Measurements from ENCODE around the gene SRPK2. TPM values are rescaled to one million over a fixed set of nuclear protein-coding genes. Genes with fewer than 3 reads are reported as not detected.

Gene SRPK2
- total RNA-seq, 8 experiments from 2014 or later: 36.4 to 96.1 (median 47.3) TPM

- WGBS, 10 experiments: 81 to 100% (median 93%) methylated on average over 1 to 2 of the region's 2 CpGs
- H3K4me3 ChIP-seq: no peak overlapping the region
- ATAC-seq (replicated peaks in 6 of 8): peak in 1 of 8 experiments; percentile 52
- in situ Hi-C loops (cut with MboI; ENCODE audit: low pct_unique_long_range_greater_than_20kb in 2 of 9, low sequenced_read_pairs in 9 of 9, unreplicated experiment in 9 of 9): no loop called here
- H3K4me1 ChIP-seq (replicated peaks in 1 of 2): no peaks in the 10 kb centered on the region
- no peak overlapping the region for H3K27ac ChIP-seq
These were observed 283.1 kb downstream of the SRPK2 start for GRCh38 chr7:105105579-105105978.

- in situ Hi-C loops (cut with MboI; ENCODE audit: low pct_unique_long_range_greater_than_20kb in 2 of 9, low sequenced_read_pairs in 9 of 9, unreplicated experiment in 9 of 9): no loop called here
- Histone ChIP-seq H3K27ac (no peak overlapping the region), H3K4me1 (replicated peaks in 1 of 2) (no peaks in the 10 kb centered on the region), H3K4me3 (no peak overlapping the region)
- WGBS, 10 experiments: 24 to 98% (median 94%) methylated on average over 2 to 4 of the region's 4 CpGs
- ATAC-seq (replicated peaks in 6 of 8): no peak
These were observed 286.0 kb downstream of the SRPK2 start for GRCh38 chr7:105102557-105103352.

GRCh38 chr7:105101864-105102263, 286.9 kb downstream of the SRPK2 start:
- in situ Hi-C loops (cut with MboI; ENCODE audit: low pct_unique_long_range_greater_than_20kb in 2 of 9, low sequenced_read_pairs in 9 of 9, unreplicated experiment in 9 of 9): no loop called here
- no peak overlapping the region for H3K27ac ChIP-seq
- no peaks in the 10 kb centered on the region for H3K4me1 ChIP-seq (replicated peaks in 1 of 2)
- 88 to 100% (median 94%) methylated on average over 2 to 4 of the region's 4 CpGs for WGBS, 10 experiments
- H3K4me3 ChIP-seq: no peak overlapping the region
- ATAC-seq (replicated peaks in 6 of 8): no peak

DNA sequence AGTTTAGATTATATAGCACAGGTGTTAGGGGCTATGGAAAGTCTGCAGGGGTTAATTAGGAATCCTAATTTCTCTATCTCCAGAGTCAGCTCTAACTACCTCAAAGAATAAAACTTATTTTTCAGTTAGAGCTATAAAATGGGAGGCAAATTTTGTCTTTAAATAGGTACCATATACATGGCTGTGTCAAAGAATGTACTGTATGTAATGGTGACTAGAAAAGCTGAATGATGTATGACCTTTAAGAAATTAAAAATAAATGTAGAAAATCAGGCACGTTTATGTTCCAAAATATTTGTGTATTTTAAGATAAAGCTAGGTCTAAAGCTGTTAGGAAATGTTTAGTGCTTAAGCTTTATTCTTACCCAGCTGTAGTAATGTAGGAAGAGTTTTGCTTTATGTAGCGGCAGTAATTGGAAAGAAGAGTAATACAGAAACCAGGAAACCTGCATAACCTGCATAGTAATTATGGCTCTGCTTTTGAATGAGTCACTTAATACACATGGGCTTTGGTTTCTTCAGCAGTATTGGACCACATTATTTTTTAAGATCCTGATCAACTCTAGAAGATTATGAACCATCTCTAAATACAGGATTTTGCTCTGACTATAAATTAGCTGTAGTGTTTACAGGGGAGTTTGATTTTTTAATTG, 289.7 kb downstream of the SRPK2 start:
- ATAC-seq (replicated peaks in 6 of 8): peak in 3 of 8 experiments; percentile 75 to 80 (median 75)
- 20 to 100% (median 94%) methylated on average over 1 to 2 of the region's 2 CpGs; no CpG with 5 or more reads in 1 of the 10 experiments for WGBS, 10 experiments
- H3K27ac ChIP-seq: no peak overlapping the region
- in situ Hi-C loops (cut with MboI; ENCODE audit: low pct_unique_long_range_greater_than_20kb in 2 of 9, low sequenced_read_pairs in 9 of 9, unreplicated experiment in 9 of 9): no loop called here
- no peaks in the 10 kb centered on the region for H3K4me1 ChIP-seq (replicated peaks in 1 of 2)
- H3K4me3 ChIP-seq: no peak overlapping the region

- H3K4me1 ChIP-seq (replicated peaks in 1 of 2): no peaks in the 10 kb centered on the region
- H3K4me3 ChIP-seq: no peak overlapping the region
- no peak for ATAC-seq (replicated peaks in 6 of 8)
- WGBS, 10 experiments: 36 to 100% (median 92%) methylated on average over 2 to 7 of the region's 7 CpGs
- no peak overlapping the region for H3K27ac ChIP-seq
- in situ Hi-C loops (cut with MboI; ENCODE audit: low pct_unique_long_range_greater_than_20kb in 2 of 9, low sequenced_read_pairs in 9 of 9, unreplicated experiment in 9 of 9): no loop called here
These were observed 291.1 kb downstream of the SRPK2 start for GRCh38 chr7:105097619-105098018.

DNA sequence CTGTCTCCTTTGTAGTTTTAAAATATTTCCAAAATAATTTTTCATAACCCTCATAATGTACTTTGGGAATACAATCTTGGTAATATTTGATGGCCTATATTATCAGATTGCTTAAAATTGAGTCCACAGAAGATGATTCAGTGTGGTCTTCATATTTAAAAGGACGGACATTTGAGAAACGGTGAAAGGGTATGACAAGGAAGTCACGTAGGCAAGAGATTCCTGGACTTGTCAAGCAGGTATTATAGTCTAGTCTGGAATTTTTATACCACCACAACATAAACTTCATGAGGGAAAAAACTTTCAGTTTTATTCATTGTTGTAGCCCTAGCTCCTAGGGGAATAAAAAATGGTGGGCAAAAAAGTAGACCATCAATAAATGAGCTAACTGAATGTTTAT, 292.4 kb downstream of the SRPK2 start:
- ATAC-seq (replicated peaks in 6 of 8): no peak
- Histone ChIP-seq H3K4me3 (no peak overlapping the region), H3K27ac (no peak overlapping the region), H3K4me1 (replicated peaks in 1 of 2) (no peaks in the 10 kb centered on the region)
- WGBS, 10 experiments: 86 to 100% (median 100%) methylated on average over 1 to 3 of the region's 3 CpGs; no CpG with 5 or more reads in 1 of the 10 experiments
- in situ Hi-C loops (cut with MboI; ENCODE audit: low pct_unique_long_range_greater_than_20kb in 2 of 9, low sequenced_read_pairs in 9 of 9, unreplicated experiment in 9 of 9): no loop called here

DNA sequence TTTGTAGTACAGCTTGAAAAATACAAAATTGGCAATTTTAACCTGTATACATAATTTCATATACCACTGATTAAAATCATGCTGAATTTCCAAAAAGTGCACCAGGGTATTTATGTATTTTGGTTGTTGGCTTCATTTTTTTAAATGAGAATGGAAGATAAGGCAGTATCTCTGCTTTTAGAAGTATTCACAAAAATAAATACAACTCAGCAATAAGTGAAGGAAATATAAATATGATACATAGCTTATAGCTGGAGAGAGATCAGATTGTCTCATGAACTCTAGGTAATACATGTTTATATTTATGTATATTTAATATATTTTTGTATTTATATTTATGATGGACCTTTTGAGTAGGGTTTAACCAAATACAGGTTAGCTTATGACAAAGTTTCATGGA, 293.8 kb downstream of the SRPK2 start:
- in situ Hi-C loops (cut with MboI; ENCODE audit: low pct_unique_long_range_greater_than_20kb in 2 of 9, low sequenced_read_pairs in 9 of 9, unreplicated experiment in 9 of 9): no loop called here
- H3K27ac ChIP-seq: no peak overlapping the region
- no peak for ATAC-seq (replicated peaks in 6 of 8)
- no peak overlapping the region for H3K4me3 ChIP-seq
- no peaks in the 10 kb centered on the region for H3K4me1 ChIP-seq (replicated peaks in 1 of 2)

GRCh38 chr7:105088456-105088855, 300.3 kb downstream of the SRPK2 start:
- H3K4me3 ChIP-seq: no peak overlapping the region
- WGBS, 10 experiments: 90 to 100% (median 100%) methylated on average over 1 to 2 of the region's 2 CpGs; no CpG with 5 or more reads in 3 of the 10 experiments
- H3K27ac ChIP-seq: no peak overlapping the region
- no peak for ATAC-seq (replicated peaks in 6 of 8)
- H3K4me1 ChIP-seq (replicated peaks in 1 of 2): no peaks in the 10 kb centered on the region
- in situ Hi-C loops (cut with MboI; ENCODE audit: low pct_unique_long_range_greater_than_20kb in 2 of 9, low sequenced_read_pairs in 9 of 9, unreplicated experiment in 9 of 9): no loop called here

- WGBS, 10 experiments: 67 to 100% (median 94%) methylated on average over 3 to 6 of the region's 6 CpGs
- Histone ChIP-seq H3K4me3 (no peak overlapping the region), H3K27ac (no peak overlapping the region), H3K4me1 (replicated peaks in 1 of 2) (no peaks in the 10 kb centered on the region)
- no peak for ATAC-seq (replicated peaks in 6 of 8)
- in situ Hi-C loops (cut with MboI; ENCODE audit: low pct_unique_long_range_greater_than_20kb in 2 of 9, low sequenced_read_pairs in 9 of 9, unreplicated experiment in 9 of 9): no loop called here
These were observed 300.7 kb downstream of the SRPK2 start for GRCh38 chr7:105087981-105088380.

DNA sequence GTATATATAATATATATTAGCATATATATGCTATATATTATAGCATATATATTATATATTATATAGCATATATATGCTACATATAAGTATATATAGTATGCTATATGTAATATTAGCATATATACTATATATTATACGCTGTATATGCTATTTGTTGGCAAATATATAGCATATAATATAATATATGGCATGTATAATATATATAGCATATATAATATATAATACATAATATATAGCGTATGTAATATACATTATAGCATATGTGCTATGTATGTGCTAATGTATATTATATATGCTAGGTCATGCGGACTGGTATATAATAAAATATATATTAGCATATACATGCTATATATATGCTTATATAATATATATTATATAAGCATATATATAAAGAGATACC, 301.9 kb downstream of the SRPK2 start:
- no peak overlapping the region for H3K27ac ChIP-seq
- 93 to 100% (median 99%) methylated on average over 2 to 3 of the region's 3 CpGs; no CpG with 5 or more reads in 2 of the 10 experiments for WGBS, 10 experiments
- ATAC-seq (replicated peaks in 6 of 8): no peak
- H3K4me3 ChIP-seq: no peak overlapping the region
- in situ Hi-C loops (cut with MboI; ENCODE audit: low pct_unique_long_range_greater_than_20kb in 2 of 9, low sequenced_read_pairs in 9 of 9, unreplicated experiment in 9 of 9): no loop called here
- H3K4me1 ChIP-seq (replicated peaks in 1 of 2): no peaks in the 10 kb centered on the region

DNA sequence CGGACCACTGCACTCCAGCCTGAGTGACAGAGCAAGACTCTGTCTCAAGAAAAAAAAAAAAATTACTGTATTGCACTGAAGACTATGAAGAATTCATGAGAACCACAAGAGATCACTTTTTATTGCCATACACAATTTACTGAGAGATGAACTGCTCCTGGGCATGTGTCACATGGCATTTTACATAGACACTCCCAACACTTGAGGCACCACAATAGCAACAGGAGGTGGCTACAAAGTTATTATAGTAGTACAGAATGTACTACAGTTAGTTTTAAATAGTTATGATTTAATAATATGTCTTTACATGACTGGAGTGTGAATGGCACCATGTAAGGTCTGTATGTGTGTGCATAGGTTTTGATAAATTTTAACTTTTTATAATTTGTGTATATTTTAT, 304.1 kb downstream of the SRPK2 start:
- 100% methylated on average over 1 of the region's 1 CpG; no CpG with 5 or more reads in 8 of the 10 experiments for WGBS, 10 experiments
- no peaks in the 10 kb centered on the region for H3K4me1 ChIP-seq (replicated peaks in 1 of 2)
- H3K4me3 ChIP-seq: no peak overlapping the region
- in situ Hi-C loops (cut with MboI; ENCODE audit: low pct_unique_long_range_greater_than_20kb in 2 of 9, low sequenced_read_pairs in 9 of 9, unreplicated experiment in 9 of 9): no loop called here
- H3K27ac ChIP-seq: no peak overlapping the region
- peak in 3 of 8 experiments; percentile 88 to 97 (median 93) for ATAC-seq (replicated peaks in 6 of 8)

- H3K4me1 ChIP-seq (replicated peaks in 1 of 2): no peaks in the 10 kb centered on the region
- WGBS, 10 experiments: 91 to 100% (median 98%) methylated on average over 1 to 5 of the region's 6 CpGs
- H3K27ac ChIP-seq: no peak overlapping the region
- ATAC-seq (replicated peaks in 6 of 8): no peak
- in situ Hi-C loops (cut with MboI; ENCODE audit: low pct_unique_long_range_greater_than_20kb in 2 of 9, low sequenced_read_pairs in 9 of 9, unreplicated experiment in 9 of 9): no loop called here
- H3K4me3 ChIP-seq: no peak overlapping the region
These were observed 309.4 kb downstream of the SRPK2 start for GRCh38 chr7:105079348-105079747.

DNA sequence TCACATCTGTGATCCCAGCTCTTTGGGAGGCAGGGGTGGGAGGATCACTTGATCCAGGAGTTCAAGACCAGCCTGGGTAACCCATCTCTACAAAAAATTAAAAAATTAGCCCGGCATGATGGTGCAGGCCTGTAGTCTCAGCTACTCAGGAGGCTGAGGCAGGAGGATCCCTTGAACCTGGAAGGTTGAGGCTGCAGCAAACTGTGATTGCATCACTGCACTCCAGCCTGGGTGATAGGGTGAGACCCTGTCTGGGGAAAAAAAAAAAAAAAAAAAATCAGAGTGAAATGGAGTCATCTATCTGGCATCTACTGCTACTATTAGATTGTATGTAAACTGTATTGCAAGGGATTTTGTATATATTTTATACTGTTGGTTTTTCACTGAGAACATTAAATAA, 315.6 kb downstream of the SRPK2 start:
- H3K27ac ChIP-seq: no peak overlapping the region
- no peaks in the 10 kb centered on the region for H3K4me1 ChIP-seq (replicated peaks in 1 of 2)
- in situ Hi-C loops (cut with MboI; ENCODE audit: low pct_unique_long_range_greater_than_20kb in 2 of 9, low sequenced_read_pairs in 9 of 9, unreplicated experiment in 9 of 9): no loop called here
- no peak for ATAC-seq (replicated peaks in 6 of 8)
- H3K4me3 ChIP-seq: no peak overlapping the region
- 83 to 100% (median 86%) methylated on average over 1 of the region's 1 CpG; no CpG with 5 or more reads in 4 of the 10 experiments for WGBS, 10 experiments

DNA sequence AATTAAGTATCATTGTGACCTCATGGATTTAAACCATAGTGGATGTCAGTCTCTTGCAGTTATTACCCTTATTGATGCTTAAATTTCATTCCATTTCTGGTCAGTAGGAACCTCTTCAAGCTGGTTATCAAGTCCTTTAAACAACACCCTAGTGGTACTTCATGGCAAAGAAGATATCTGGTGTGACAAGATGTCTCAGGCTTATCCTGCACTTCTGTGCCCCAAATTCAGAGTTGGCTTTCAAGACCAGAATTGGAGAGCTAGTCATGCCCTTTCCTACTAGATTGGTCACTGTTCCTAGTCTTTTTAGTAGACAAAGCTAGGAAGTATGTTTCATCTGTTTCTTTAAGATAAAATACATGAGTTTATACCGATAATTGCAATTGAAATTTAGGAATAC, 319.8 kb downstream of the SRPK2 start:
- in situ Hi-C loops (cut with MboI; ENCODE audit: low pct_unique_long_range_greater_than_20kb in 2 of 9, low sequenced_read_pairs in 9 of 9, unreplicated experiment in 9 of 9): no loop called here
- Histone ChIP-seq H3K4me1 (replicated peaks in 1 of 2) (no peaks in the 10 kb centered on the region), H3K4me3 (no peak overlapping the region), H3K27ac (no peak overlapping the region)
- 60 to 100% (median 91%) methylated on average over 1 of the region's 1 CpG; no CpG with 5 or more reads in 3 of the 10 experiments for WGBS, 10 experiments
- no peak for ATAC-seq (replicated peaks in 6 of 8)
